Measurements from ENCODE around the gene LAMC3.

Gene LAMC3

DNA sequence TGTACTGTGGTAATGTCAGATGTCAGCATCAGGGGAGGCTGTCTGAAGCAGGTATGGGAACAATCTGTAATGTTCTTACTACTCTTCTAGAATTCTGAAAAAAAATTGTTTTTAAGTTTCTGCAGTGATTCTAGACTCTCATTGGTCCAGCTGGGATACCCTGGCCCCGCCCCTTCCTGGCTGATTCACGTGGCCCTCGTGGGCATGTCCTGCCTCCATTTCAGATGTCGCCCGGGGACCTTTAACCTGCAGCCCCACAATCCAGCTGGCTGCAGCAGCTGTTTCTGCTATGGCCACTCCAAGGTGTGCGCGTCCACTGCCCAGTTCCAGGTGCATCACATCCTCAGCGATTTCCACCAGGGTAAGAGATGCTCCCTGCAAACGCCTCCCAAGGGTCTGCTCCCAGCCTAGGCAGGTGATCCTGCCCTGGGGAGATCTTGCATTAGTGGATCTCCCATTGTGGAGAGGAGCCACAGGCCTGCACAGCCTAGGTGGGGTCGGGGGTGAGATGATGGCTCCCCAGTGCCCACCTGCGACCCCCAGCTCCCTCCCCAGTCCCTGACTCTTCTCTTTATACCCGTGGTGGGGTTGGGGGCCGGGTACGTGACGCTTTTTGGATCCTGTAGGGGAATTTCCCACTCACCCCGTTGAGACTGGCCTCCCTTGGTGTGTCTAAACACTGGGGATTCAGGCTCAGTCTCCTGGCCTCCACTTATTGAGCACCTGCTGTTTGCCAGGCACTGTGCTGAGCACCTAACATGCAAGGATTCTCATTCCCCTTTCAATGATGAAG, 36.5 kb downstream of the LAMC3 start:
- Histone ChIP-seq H3K9ac (ENCODE audit: low read depth in 1 of 2, low read length in 2 of 2) (no peak overlapping the region), H3K27me3 (ENCODE audit: control insufficient read depth in 1 of 2, insufficient read depth in 2 of 2, low read length in 2 of 2) (peaks cover 0 to 3% of the 10 kb centered on the region in 2 donors), H3K4me1 (ENCODE audit: control insufficient read depth in 1 of 2, insufficient read depth in 2 of 2, low read length in 2 of 2) (no peaks in the 10 kb centered on the region), H3K27ac (ENCODE audit: low read depth, low read length) (no peak overlapping the region), H3K9me3 (ENCODE audit: control insufficient read depth in 1 of 2, low read length in 2 of 2) (no peaks in the 10 kb centered on the region), H3K36me3 (ENCODE audit: control insufficient read depth in 1 of 2, insufficient read depth in 2 of 2, low read length in 2 of 2) (no peaks in the 10 kb centered on the region), H3K4me3 (ENCODE audit: low read depth in 1 of 2, low read length in 2 of 2) (no peak overlapping the region)

- Histone ChIP-seq H3K9ac (ENCODE audit: low read depth in 1 of 2, low read length in 2 of 2) (no peak overlapping the region), H3K9me3 (ENCODE audit: control insufficient read depth in 1 of 2, low read length in 2 of 2) (no peaks in the 10 kb centered on the region), H3K36me3 (ENCODE audit: control insufficient read depth in 1 of 2, insufficient read depth in 2 of 2, low read length in 2 of 2) (no peaks in the 10 kb centered on the region), H3K4me1 (ENCODE audit: control insufficient read depth in 1 of 2, insufficient read depth in 2 of 2, low read length in 2 of 2) (no peaks in the 10 kb centered on the region), H3K4me3 (ENCODE audit: low read depth in 1 of 2, low read length in 2 of 2) (no peak overlapping the region), H3K27me3 (ENCODE audit: control insufficient read depth in 1 of 2, insufficient read depth in 2 of 2, low read length in 2 of 2) (peaks cover 0 to 3% of the 10 kb centered on the region in 2 donors), H3K27ac (ENCODE audit: low read depth, low read length) (no peak overlapping the region)
These were observed 37.1 kb downstream of the LAMC3 start for GRCh38 chr9:131046093-131046380.

GRCh38 chr9:131046581-131047202, 37.7 kb downstream of the LAMC3 start:
- Histone ChIP-seq H3K4me3 (ENCODE audit: low read depth in 1 of 2, low read length in 2 of 2) (no peak overlapping the region), H3K36me3 (ENCODE audit: control insufficient read depth in 1 of 2, insufficient read depth in 2 of 2, low read length in 2 of 2) (no peaks in the 10 kb centered on the region), H3K27ac (ENCODE audit: low read depth, low read length) (no peak overlapping the region), H3K4me1 (ENCODE audit: control insufficient read depth in 1 of 2, insufficient read depth in 2 of 2, low read length in 2 of 2) (no peaks in the 10 kb centered on the region), H3K27me3 (ENCODE audit: control insufficient read depth in 1 of 2, insufficient read depth in 2 of 2, low read length in 2 of 2) (peaks cover 0 to 3% of the 10 kb centered on the region in 2 donors), H3K9me3 (ENCODE audit: control insufficient read depth in 1 of 2, low read length in 2 of 2) (no peaks in the 10 kb centered on the region), H3K9ac (ENCODE audit: low read depth in 1 of 2, low read length in 2 of 2) (no peak overlapping the region)

DNA sequence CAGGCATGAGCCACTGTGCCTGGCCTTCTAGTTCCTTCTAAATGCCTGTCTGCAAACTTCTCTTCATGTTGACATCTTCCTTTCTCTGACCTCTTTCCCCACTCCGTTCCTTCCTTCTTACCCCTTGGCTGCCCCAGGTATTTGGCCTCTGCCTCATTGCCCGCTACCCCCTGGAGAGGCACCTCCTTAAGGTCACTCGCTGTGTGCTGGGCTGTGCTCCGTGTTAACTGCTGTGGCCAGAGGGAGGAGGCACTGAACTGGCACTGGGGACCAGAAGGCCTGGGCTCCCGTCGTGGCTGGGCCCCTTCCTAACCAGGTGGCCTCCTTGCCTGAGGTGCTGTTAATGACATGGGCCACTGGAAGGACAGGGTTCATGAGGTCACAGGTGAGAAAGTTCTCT, 39.4 kb downstream of the LAMC3 start:
- Histone ChIP-seq H3K9me3 (ENCODE audit: control insufficient read depth in 1 of 2, low read length in 2 of 2) (no peaks in the 10 kb centered on the region), H3K4me1 (ENCODE audit: control insufficient read depth in 1 of 2, insufficient read depth in 2 of 2, low read length in 2 of 2) (no peaks in the 10 kb centered on the region), H3K27ac (ENCODE audit: low read depth, low read length) (no peak overlapping the region), H3K27me3 (ENCODE audit: control insufficient read depth in 1 of 2, insufficient read depth in 2 of 2, low read length in 2 of 2) (peaks cover 0 to 7% of the 10 kb centered on the region in 2 donors), H3K4me3 (ENCODE audit: low read depth in 1 of 2, low read length in 2 of 2) (no peak overlapping the region), H3K9ac (ENCODE audit: low read depth in 1 of 2, low read length in 2 of 2) (no peak overlapping the region), H3K36me3 (ENCODE audit: control insufficient read depth in 1 of 2, insufficient read depth in 2 of 2, low read length in 2 of 2) (no peaks in the 10 kb centered on the region)

DNA sequence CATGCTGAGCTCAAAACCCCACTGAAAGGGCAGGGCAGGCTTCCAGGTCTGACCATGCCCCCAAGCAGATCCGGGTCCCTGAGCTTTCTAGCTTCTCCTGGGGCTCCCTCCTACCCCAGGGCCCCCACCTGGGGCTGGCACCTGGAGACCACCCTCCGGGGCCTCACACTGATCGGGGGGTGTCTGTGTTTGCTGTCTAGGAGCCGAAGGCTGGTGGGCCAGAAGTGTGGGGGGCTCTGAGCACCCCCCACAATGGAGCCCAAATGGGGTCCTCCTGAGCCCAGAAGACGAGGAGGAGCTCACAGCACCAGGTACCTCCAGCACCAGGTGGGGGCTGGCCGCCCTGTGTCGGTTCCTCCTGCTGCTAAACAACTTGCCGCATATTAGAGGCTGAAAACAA, 39.8 kb downstream of the LAMC3 start:
- H3K9me3 ChIP-seq (ENCODE audit: control insufficient read depth in 1 of 2, low read length in 2 of 2): no peaks in the 10 kb centered on the region
- H3K4me3 ChIP-seq (ENCODE audit: low read depth in 1 of 2, low read length in 2 of 2): no peak overlapping the region
- no peaks in the 10 kb centered on the region for H3K36me3 ChIP-seq (ENCODE audit: control insufficient read depth in 1 of 2, insufficient read depth in 2 of 2, low read length in 2 of 2)
- H3K27ac ChIP-seq (ENCODE audit: low read depth, low read length): no peak overlapping the region
- H3K27me3 ChIP-seq (ENCODE audit: control insufficient read depth in 1 of 2, insufficient read depth in 2 of 2, low read length in 2 of 2): peaks cover 0 to 7% of the 10 kb centered on the region in 2 donors
- H3K4me1 ChIP-seq (ENCODE audit: control insufficient read depth in 1 of 2, insufficient read depth in 2 of 2, low read length in 2 of 2): no peaks in the 10 kb centered on the region
- no peak overlapping the region for H3K9ac ChIP-seq (ENCODE audit: low read depth in 1 of 2, low read length in 2 of 2)

DNA sequence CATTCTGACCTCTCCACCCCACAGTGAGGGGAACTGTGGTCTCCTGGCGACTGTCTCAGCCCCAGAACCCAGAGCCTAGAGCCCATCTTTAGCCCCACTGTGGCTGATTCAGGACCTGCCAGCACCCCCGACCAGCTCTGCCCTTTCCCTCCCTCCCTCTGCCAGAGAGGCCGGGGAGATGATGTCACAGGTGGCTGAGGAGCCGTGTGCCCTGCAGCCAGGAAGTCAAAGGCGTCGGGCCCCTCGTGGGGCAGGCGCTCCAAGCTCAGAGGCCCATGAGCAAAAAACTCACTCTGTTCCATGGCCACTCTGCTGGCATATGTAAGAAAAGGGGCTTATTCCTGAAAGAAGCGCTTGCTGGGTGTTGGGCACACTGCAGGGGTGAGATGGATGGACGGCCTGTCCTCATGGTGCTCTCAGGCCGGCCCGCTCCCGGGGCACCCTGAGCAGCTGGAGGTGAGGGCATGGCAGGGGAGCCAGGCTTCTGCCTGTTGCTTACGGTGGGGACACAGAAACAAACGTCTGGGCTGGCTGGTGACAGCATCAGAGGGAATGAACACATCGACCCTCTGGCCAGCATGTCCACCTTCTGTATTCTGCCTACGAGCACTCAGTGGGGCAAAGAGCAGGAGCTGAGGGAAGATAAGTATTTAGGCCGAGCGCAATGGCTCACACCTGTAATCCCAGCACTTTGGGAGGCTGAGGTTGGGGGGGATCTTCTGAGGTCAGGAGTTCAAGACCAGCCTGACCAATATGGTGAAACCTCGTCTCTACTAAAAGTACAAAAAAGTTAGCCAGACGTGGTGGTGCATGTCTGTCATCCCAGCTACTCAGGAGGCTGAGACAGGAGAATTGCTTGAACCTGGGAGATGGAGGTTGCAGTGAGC, 41.1 kb downstream of the LAMC3 start:
- H3K36me3 ChIP-seq (ENCODE audit: control insufficient read depth in 1 of 2, insufficient read depth in 2 of 2, low read length in 2 of 2): no peaks in the 10 kb centered on the region

DNA sequence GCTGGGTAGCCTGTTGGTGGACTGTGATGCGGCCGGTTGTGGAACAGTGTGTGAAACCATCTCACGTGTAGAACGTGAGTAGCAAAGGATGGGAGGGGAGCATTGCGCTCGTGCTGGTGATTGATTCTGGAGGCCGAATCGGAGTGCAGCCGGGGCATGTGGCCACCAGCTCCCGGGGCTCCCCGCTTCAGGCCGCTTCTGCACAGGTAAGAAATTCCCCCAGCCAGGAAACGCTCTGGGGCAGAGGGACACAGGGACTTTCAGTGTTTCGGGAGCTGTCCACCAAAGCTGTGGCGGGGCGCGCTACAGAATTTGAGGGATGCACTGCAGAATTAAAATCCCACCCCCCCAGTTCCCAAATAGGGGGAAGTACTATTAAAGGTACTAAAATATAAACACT, 41.9 kb downstream of the LAMC3 start:
- H3K36me3 ChIP-seq (ENCODE audit: control insufficient read depth in 1 of 2, insufficient read depth in 2 of 2, low read length in 2 of 2): no peaks in the 10 kb centered on the region
- no peaks in the 10 kb centered on the region for H3K4me1 ChIP-seq (ENCODE audit: control insufficient read depth in 1 of 2, insufficient read depth in 2 of 2, low read length in 2 of 2)
- H3K9me3 ChIP-seq (ENCODE audit: control insufficient read depth in 1 of 2, low read length in 2 of 2): no peaks in the 10 kb centered on the region
- H3K4me3 ChIP-seq (ENCODE audit: low read depth in 1 of 2, low read length in 2 of 2): no peak overlapping the region
- H3K9ac ChIP-seq (ENCODE audit: low read depth in 1 of 2, low read length in 2 of 2): no peak overlapping the region
- H3K27ac ChIP-seq (ENCODE audit: low read depth, low read length): no peak overlapping the region
- H3K27me3 ChIP-seq (ENCODE audit: control insufficient read depth in 1 of 2, insufficient read depth in 2 of 2, low read length in 2 of 2): peaks cover 0 to 7% of the 10 kb centered on the region in 2 donors

More for the DNA sequence above, 41.1 kb downstream of the LAMC3 start:
- peaks cover 0 to 7% of the 10 kb centered on the region in 2 donors for H3K27me3 ChIP-seq (ENCODE audit: control insufficient read depth in 1 of 2, insufficient read depth in 2 of 2, low read length in 2 of 2)
- H3K4me1 ChIP-seq (ENCODE audit: control insufficient read depth in 1 of 2, insufficient read depth in 2 of 2, low read length in 2 of 2): no peaks in the 10 kb centered on the region
- H3K27ac ChIP-seq (ENCODE audit: low read depth, low read length): no peak overlapping the region
- no peak overlapping the region for H3K4me3 ChIP-seq (ENCODE audit: low read depth in 1 of 2, low read length in 2 of 2)
- H3K9ac ChIP-seq (ENCODE audit: low read depth in 1 of 2, low read length in 2 of 2): no peak overlapping the region
- H3K9me3 ChIP-seq (ENCODE audit: control insufficient read depth in 1 of 2, low read length in 2 of 2): no peaks in the 10 kb centered on the region

DNA sequence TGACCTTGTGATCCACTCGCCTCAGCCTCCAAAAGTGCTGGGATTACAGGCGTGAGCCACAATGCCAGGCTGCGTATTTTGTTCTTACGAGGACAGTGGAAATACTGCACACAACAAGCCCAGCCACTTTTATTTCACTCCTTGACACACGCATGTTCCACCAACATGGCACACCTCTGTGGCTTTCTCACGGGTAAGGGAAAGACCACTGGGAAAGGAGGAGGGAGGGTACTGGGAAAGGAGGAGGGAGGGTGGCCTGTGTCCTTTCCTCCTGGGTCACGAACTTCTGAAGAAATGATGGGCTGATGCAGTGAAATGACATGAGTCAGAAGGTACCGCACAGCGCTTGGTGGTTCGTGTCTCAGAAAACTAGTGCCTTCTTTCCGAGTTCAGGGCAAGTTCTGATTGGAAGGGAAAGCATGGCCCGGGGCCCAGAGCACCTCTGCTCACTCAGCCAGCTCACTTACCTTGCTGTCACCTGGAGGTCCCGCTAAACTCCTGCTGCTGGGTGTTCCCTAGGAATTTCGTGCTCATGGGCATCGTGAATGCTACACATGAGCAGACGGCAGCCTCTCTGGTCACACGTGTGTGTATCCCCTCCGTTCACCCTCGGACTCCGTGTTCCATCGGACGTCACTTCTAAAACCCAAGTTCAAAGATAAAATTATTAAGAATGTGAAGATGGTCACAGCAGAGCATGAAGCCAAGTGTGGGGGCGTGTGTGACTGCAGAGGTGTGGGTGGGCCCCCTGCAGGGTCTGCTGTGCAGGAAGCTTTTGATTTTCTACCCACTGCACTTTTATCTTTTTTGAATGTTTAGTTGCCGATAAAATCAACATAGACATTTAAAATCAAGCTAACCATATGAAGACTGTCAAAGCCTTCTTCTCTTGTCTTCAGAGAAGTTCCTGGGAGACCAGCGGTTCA, 42.9 kb downstream of the LAMC3 start:
- Histone ChIP-seq H3K27me3 (ENCODE audit: control insufficient read depth in 1 of 2, insufficient read depth in 2 of 2, low read length in 2 of 2) (peaks cover 0 to 7% of the 10 kb centered on the region in 2 donors), H3K4me1 (ENCODE audit: control insufficient read depth in 1 of 2, insufficient read depth in 2 of 2, low read length in 2 of 2) (no peaks in the 10 kb centered on the region), H3K27ac (ENCODE audit: low read depth, low read length) (no peak overlapping the region), H3K9me3 (ENCODE audit: control insufficient read depth in 1 of 2, low read length in 2 of 2) (no peaks in the 10 kb centered on the region), H3K4me3 (ENCODE audit: low read depth in 1 of 2, low read length in 2 of 2) (no peak overlapping the region), H3K36me3 (ENCODE audit: control insufficient read depth in 1 of 2, insufficient read depth in 2 of 2, low read length in 2 of 2) (no peaks in the 10 kb centered on the region), H3K9ac (ENCODE audit: low read depth in 1 of 2, low read length in 2 of 2) (no peak overlapping the region)

DNA sequence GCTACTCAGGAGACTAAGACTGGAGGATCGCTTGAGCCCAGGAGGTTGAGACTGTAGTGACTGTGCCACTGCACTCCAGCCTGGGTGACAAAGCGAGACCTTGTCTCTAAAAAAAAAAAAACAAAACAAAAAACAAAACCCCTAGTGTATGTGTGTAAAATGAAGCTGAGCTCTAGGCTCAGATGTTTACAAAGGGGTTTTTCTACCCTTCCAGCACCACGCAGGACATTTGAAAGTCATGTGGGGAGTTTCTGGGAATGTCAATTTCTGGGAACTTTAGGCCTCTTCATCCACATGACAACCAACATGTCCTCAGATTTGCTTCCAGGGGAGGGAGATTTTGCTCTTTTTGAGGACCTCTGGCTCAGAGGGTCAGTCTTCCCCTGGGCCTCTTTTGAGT, 44.9 kb downstream of the LAMC3 start:
- no peak overlapping the region for H3K4me3 ChIP-seq (ENCODE audit: low read depth in 1 of 2, low read length in 2 of 2)
- no peaks in the 10 kb centered on the region for H3K4me1 ChIP-seq (ENCODE audit: control insufficient read depth in 1 of 2, insufficient read depth in 2 of 2, low read length in 2 of 2)
- H3K36me3 ChIP-seq (ENCODE audit: control insufficient read depth in 1 of 2, insufficient read depth in 2 of 2, low read length in 2 of 2): no peaks in the 10 kb centered on the region
- no peaks in the 10 kb centered on the region for H3K9me3 ChIP-seq (ENCODE audit: control insufficient read depth in 1 of 2, low read length in 2 of 2)
- peaks cover 0 to 7% of the 10 kb centered on the region in 2 donors for H3K27me3 ChIP-seq (ENCODE audit: control insufficient read depth in 1 of 2, insufficient read depth in 2 of 2, low read length in 2 of 2)
- H3K9ac ChIP-seq (ENCODE audit: low read depth in 1 of 2, low read length in 2 of 2): no peak overlapping the region
- H3K27ac ChIP-seq (ENCODE audit: low read depth, low read length): no peak overlapping the region

All from duodenal mucosa (tissue), 2 donors.